GM12872 (cell line): ENCODE data around the gene TAF11L14.
"Not testable (repeated sequence)": the region's sequence is repeated elsewhere in the genome, so short reads cannot be mapped to it uniquely, and the experiment has no call there.

ENCODE experiments used
- CTCF ChIP-seq: IDR thresholded peaks from 3 replicates; pipeline ENCODE4 v1.5.1; 2011; ENCODE audit warnings: low read depth, mild to moderate bottlenecking, low read length, moderate library complexity; ENCODE audit not compliant: insufficient read depth

TAF11L14 gene

DNA sequence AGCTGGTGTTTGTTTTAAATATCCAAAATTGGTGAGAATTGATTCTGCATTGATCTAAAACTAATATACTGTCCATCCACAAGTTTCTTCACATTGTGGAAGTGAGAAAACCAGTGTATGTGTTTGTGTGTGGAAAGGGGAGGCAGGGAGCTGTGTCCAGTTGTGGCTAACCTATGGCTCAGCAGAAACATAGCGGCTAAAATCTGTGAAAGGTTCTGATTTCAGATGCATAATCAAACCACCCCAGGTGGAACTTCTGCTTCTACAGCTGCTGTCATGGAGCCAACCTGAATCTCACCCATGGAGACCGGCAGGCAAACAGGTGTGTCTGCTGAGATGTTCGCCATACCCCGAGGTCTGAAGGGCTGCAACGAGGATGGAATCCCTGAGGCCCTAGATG, at the start of gene TAF11L14:
Gene TAF11L14 (plus strand): TSS at position 301 of the 400 bp plus-strand sequence.
- TF ChIP-seq CTCF = no peak

GRCh38 chr5:17585658-17586057, 48.6 kb upstream of the TAF11L14 start, which contains the start of gene TAF11L7:
TSS of gene TAF11L7 (minus strand) at chr5:17585758.
- TF ChIP-seq CTCF = not testable (repeated sequence)

GRCh38 chr5:17590860-17591259, 43.4 kb upstream of the TAF11L14 start, which contains the start of gene TAF11L8:
TSS of gene TAF11L8 (minus strand) at chr5:17590960.
- not testable (repeated sequence) for TF ChIP-seq CTCF

DNA sequence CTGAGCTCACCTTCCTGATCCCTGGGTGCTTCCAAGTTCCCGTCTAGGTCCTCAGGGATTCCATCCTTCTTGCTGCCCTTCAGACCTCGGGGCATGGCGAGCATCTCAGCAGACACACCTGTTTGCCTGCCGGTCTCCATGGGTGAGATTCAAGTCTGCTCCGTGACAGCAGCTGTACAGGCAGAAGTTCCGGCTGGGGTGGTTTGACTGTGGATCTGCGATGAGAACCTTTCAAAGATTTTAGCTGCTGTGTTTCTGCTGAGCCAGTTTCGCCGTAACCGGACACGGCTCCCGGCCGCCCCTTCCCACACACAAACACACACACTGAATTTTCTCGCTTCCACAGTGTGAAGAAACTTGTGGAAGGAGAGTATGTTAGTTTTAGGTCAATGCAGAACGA, 40.0 kb upstream of the TAF11L14 start, which contains the start of gene TAF11L9:
Gene TAF11L9 (minus strand): TSS at position 140 of the 400 bp plus-strand sequence.
- not testable (repeated sequence) for TF ChIP-seq CTCF

GRCh38 chr5:17597728-17598127, 36.5 kb upstream of the TAF11L14 start, which contains the start of gene TAF11L10:
TSS of gene TAF11L10 (minus strand) at chr5:17597828.
- not testable (repeated sequence) for TF ChIP-seq CTCF

DNA sequence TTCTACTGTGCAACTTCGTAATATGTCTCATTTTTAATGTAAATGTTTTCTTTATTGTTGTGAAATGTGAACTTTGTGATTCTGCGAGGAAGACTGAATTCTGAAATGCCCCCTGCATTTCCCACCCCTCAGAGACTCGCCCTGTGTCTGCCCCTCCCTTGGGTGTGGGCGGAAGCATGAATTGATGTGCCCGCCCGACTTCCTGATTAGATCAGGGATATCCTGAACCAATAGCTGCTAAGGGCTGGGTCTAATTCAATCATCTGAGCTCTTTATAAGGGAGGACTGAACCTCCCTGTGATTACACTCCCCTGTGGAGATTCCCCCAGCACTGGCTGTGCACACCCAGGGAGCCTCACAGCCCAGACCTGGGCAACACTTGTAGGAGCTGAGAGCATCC, 30.4 kb upstream of the TAF11L14 start, which contains the start of gene TAF11L11:
Gene TAF11L11 (plus strand): TSS at position 304 of the 400 bp plus-strand sequence.
- TF ChIP-seq CTCF = not testable (repeated sequence)

DNA sequence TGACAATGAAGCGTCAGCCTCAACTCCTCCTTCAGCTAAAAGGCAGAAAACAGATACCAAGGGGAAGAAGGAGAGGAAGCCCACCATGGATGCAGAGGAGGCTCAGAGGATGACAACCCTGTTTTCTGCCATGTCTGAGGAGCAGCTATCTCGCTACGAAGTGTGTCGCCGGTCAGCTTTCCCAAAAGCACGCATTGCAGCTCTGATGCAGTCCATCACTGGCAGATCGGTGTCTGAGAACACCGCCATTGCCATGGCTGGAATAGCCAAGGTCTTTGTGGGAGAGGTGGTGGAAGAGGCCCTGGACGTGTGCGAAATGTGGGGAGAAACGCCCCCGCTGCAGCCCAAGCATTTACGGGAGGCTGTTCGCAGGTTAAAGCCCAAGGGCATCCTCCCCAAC, 29.3 kb upstream of the TAF11L14 start:
- TF ChIP-seq CTCF = no peak
